CD14-positive monocyte (primary cell): ENCODE data around the gene MDFI. TPM values are rescaled to one million over a fixed set of nuclear protein-coding genes. Genes with fewer than 3 reads are reported as not detected.

Experiments used
- DNase-seq, 3 donors: peaks; one replicate each; pipeline ENCODE4 v3.0.0-alpha.2; 2011 to 2022
- H2AFZ ChIP-seq: 2 replicates; pipeline ENCODE4 v1.6.0; 2012; ENCODE audit warnings: mild to moderate bottlenecking, low read depth, low read length, inconsistent platforms; ENCODE audit not compliant: insufficient read depth, poor library complexity, severe bottlenecking
- H3K27ac ChIP-seq, 2 donors: 1 replicate in 1 of 2; 2 replicates in 1 of 2; pipeline ENCODE4 v1.5.1; 2012 to 2013; ENCODE audit warnings: low read length in 2 of 2, control low read depth in 1 of 2, inconsistent platforms in 1 of 2, low read depth in 1 of 2, mild to moderate bottlenecking in 1 of 2
- H3K27me3 ChIP-seq, 2 donors: one replicate each; pipeline versions ENCODE4 v1.6.0 to v1.6.1; 2011 to 2013; ENCODE audit warnings: low read length in 2 of 2; ENCODE audit not compliant: control insufficient read depth in 2 of 2, insufficient read depth in 2 of 2
- H3K36me3 ChIP-seq, 2 donors: replicated peaks in 1 of 2; 1 replicate in 1 of 2; 2 replicates in 1 of 2; pipeline versions ENCODE4 v1.5.1 to v1.6.1; 2012 to 2013; ENCODE audit warnings: low read length in 2 of 2, control low read depth in 1 of 2, inconsistent platforms in 1 of 2, mild to moderate bottlenecking in 1 of 2; ENCODE audit not compliant: insufficient read depth in 2 of 2, control insufficient read depth in 1 of 2
- H3K4me1 ChIP-seq, 2 donors: 1 replicate in 1 of 2; 2 replicates in 1 of 2; pipeline versions ENCODE4 v1.5.1 to v1.6.1; 2012 to 2013; ENCODE audit warnings: low read length in 2 of 2, control low read depth in 1 of 2, inconsistent platforms in 1 of 2, mild to moderate bottlenecking in 1 of 2, moderate library complexity in 1 of 2; ENCODE audit not compliant: insufficient read depth in 2 of 2, control insufficient read depth in 1 of 2
- H3K4me2 ChIP-seq: replicated peaks from 2 replicates; pipeline ENCODE3; 2012; ENCODE audit warnings: low read length, moderate library complexity, mild to moderate bottlenecking; ENCODE audit not compliant: poor library complexity, severe bottlenecking; ENCODE audit errors: extremely low read depth
- H3K4me3 ChIP-seq, 3 experiments: fragments of 200-600 bp in 1 of 3; sonication (generic) in 1 of 3; replicated peaks in 1 of 3; 1 replicate in 2 of 3; 2 replicates in 1 of 3; pipeline ENCODE4 v1.5.1; 2011 to 2013; ENCODE audit warnings: low read length in 3 of 3, mild to moderate bottlenecking in 3 of 3, control low read depth in 2 of 3, low read depth in 2 of 3, inconsistent platforms in 1 of 3, moderate library complexity in 1 of 3
- H3K79me2 ChIP-seq: 2 replicates; pipeline ENCODE4 v1.6.0; 2012; ENCODE audit warnings: mild to moderate bottlenecking, control low read depth, inconsistent platforms, low read length, moderate library complexity; ENCODE audit not compliant: insufficient read depth
- H3K9ac ChIP-seq: 2 replicates; pipeline ENCODE4 v1.6.0; 2017; ENCODE audit warnings: low read length, mild to moderate bottlenecking; ENCODE audit not compliant: insufficient read depth, poor library complexity, severe bottlenecking
- H3K9me3 ChIP-seq, 2 donors: replicated peaks in 1 of 2; 1 replicate in 1 of 2; 2 replicates in 1 of 2; pipeline versions ENCODE4 v1.5.1 to v1.6.1; 2012 to 2013; ENCODE audit warnings: low read length in 2 of 2, control low read depth in 1 of 2; ENCODE audit not compliant: control insufficient read depth in 1 of 2, insufficient read depth in 1 of 2
- H4K20me1 ChIP-seq: 2 replicates; pipeline ENCODE4 v1.6.0; 2012; ENCODE audit warnings: mild to moderate bottlenecking, low read length, control low read depth, moderate library complexity; ENCODE audit not compliant: insufficient read depth
- H3K27ac Mint-ChIP-seq, 7 donors: one replicate each; pipeline ENCODE4 v1.8.0; 2020; ENCODE audit warnings: mild to moderate bottlenecking in 7 of 7, mixed read lengths in 7 of 7, moderate library complexity in 6 of 7, inconsistent platforms in 2 of 7
- H3K27me3 Mint-ChIP-seq, 3 donors: one replicate each; pipeline ENCODE4 v1.8.0; 2021 to 2022; ENCODE audit warnings: low read depth in 3 of 3, mild to moderate bottlenecking in 3 of 3, mixed read lengths in 3 of 3, moderate library complexity in 3 of 3, inconsistent platforms in 1 of 3
- H3K36me3 Mint-ChIP-seq, 2 donors: one replicate each; pipeline ENCODE4 v1.8.0; 2020; ENCODE audit warnings: mixed read lengths in 2 of 2, inconsistent platforms in 1 of 2, mild to moderate bottlenecking in 1 of 2
- H3K4me1 Mint-ChIP-seq: one replicate; pipeline ENCODE4 v1.8.0; 2020; ENCODE audit warnings: mild to moderate bottlenecking, mixed read lengths
- H3K4me3 Mint-ChIP-seq, 2 donors: one replicate each; pipeline ENCODE4 v1.8.0; 2020; ENCODE audit warnings: mild to moderate bottlenecking in 2 of 2, mixed read lengths in 2 of 2, moderate library complexity in 1 of 2
- H3K9me3 Mint-ChIP-seq, 7 donors: one replicate each; pipeline ENCODE4 v1.8.0; 2020 to 2022; ENCODE audit warnings: mixed read lengths in 7 of 7, mild to moderate bottlenecking in 6 of 7, moderate library complexity in 6 of 7, inconsistent platforms in 2 of 7
- WGBS: methylation state at CpG from one replicate; pipeline ENCODE4 v1.1.5; 2013; ENCODE audit warnings: missing lambda C conversion rate; ENCODE audit not compliant: insufficient coverage; 5-methylcytosine and 5-hydroxymethylcytosine counted together
- intact Hi-C, 2 donors: fragments of 100-400 bp; cut with micrococcal nuclease; formaldehyde crosslinking; loops; one replicate each; pipeline versions ENCODE4 v1.15.0 to v1.15.1; 2023
- polyA plus RNA-seq, 3 donors: library from polyadenylated mRNA; depleted of rRNA in 1 of 3; unstranded in 2 of 3; stranded (reverse) in 1 of 3; fragments of 300-500 nt in 2 of 3; fragments of >200 nt in 1 of 3; fragmentation: Illumina TruSeq in 2 of 3; gene quantifications; 1 replicate in 2 of 3; 2 replicates in 1 of 3; pipeline ENCODE4 v1.2.3, GENCODE V29; 2012 to 2021
- small RNA-seq: library from RNA; depleted of rRNA; stranded (forward); fragments of <200 nt; gene quantifications from one replicate; pipeline ENCODE3, GENCODE V24; 2012; ENCODE audit warnings: low read depth; ENCODE audit not compliant: insufficient read length
- TF ChIP-seq, protein P1 (sequence below): fragments of 200-600 bp; IDR thresholded peaks from one replicate; pipeline ENCODE4 v1.8.0; 2022; ENCODE audit warnings: antibody characterized with exemption, mild to moderate bottlenecking

MDFI gene
- polyA plus RNA-seq, 3 donors, result not detected

DNA sequence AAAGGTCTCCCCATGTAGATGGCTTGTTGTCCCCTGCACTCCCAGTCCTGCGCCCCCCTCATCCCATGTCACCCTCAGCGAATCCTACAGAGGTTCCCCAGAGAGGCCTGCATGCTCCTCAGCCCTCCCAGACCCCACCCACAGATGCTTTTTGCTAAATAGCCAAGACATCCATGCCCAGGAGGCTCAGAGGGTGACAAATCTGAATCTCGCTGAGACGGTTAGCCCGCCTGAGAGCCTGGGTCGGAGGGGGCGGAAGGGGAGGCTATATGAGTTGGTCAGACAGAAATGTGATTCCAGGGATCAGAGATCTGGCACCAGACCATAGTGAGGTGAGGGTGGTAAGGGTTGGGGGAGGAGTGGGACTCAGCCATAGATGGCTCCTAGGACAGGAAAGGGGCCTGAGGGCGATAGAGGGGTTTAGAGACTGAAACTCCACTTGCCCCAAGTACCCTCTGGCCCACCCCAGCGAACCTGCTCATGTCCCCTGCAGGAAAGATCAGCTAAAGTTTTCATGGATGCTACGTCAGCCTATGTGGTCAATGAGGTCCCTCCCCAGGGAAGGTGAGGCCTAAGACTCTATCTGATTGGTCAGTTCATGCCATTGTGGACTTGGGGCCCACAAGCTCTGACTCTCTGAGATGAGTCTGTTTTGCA lies 63.9 kb downstream of the MDFI start:
- peaks cover 0 to 1% (median 0%) of the 10 kb centered on the region in 3 donors for H3K27me3 Mint-ChIP-seq

DNA sequence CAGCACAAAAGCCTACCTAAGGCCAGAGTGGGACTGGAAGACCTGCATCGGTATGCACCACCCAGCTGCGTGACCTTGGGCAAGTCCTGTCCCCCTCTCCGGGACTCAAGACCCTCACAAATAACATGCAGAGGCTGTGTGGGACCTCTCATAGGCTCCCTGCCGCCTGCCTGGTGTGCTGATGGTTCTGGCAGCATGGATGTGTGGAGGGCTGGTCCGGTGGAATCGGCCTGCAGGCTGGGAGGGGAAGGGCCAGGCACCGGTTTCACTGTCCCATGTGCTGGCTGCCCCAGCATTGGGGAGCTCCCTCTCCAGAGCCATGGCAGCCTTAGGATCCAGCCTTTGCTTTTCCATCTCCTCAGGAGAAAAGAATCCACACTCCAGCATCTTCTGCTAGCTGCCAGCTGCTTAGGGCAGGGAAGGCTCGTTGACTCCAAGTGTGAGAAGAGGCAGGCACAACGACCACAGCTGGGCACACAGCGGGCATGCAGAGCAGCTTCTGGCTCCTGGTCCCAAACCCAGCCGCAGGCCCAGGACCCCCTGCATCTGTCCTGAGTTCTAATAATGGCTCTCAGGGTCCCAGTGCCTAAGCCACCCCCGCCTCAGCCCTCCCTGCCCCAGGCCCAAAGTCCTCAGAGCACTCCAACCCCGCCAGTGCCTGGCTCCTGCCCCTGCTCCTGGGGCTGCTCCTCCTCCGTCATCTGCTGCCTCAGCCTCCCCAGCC lies 64.7 kb downstream of the MDFI start:
- intact Hi-C loops, result loop anchor here in 1 of 2 donors (5.0 to 10.0 kb wide), 2 partner anchors 34 to 72 kb away; partner anchors contain the start of genes FRS3 and TFEB
- peaks cover 35 to 41% of the 10 kb centered on the region in 2 donors for H3K4me1 ChIP-seq
- no peak for DNase-seq
- no peak overlapping the region for H3K4me3 ChIP-seq
- Mint-ChIP-seq H3K27me3 (peaks cover 0 to 1% (median 0%) of the 10 kb centered on the region in 3 donors), H3K4me1 (peaks cover 48% of the 10 kb centered on the region), H3K9me3 (no peaks in the 10 kb centered on the region), H3K36me3 (peaks cover 45 to 55% of the 10 kb centered on the region in 2 donors), H3K27ac (peak overlapping the region in 1 of 7 donors; percentile 7), H3K4me3 (no peak overlapping the region)
- peaks cover 82% of the 10 kb centered on the region for H4K20me1 ChIP-seq
- H2AFZ ChIP-seq, result no peak overlapping the region
- no peak overlapping the region for H3K27ac ChIP-seq
- peaks cover 26 to 58% of the 10 kb centered on the region in 2 donors for H3K36me3 ChIP-seq
- TF ChIP-seq, protein P1, sequence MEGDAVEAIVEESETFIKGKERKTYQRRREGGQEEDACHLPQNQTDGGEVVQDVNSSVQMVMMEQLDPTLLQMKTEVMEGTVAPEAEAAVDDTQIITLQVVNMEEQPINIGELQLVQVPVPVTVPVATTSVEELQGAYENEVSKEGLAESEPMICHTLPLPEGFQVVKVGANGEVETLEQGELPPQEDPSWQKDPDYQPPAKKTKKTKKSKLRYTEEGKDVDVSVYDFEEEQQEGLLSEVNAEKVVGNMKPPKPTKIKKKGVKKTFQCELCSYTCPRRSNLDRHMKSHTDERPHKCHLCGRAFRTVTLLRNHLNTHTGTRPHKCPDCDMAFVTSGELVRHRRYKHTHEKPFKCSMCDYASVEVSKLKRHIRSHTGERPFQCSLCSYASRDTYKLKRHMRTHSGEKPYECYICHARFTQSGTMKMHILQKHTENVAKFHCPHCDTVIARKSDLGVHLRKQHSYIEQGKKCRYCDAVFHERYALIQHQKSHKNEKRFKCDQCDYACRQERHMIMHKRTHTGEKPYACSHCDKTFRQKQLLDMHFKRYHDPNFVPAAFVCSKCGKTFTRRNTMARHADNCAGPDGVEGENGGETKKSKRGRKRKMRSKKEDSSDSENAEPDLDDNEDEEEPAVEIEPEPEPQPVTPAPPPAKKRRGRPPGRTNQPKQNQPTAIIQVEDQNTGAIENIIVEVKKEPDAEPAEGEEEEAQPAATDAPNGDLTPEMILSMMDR, result no peak
- no peaks in the 10 kb centered on the region for H3K9me3 ChIP-seq
- no peak overlapping the region for H3K4me2 ChIP-seq
- H3K79me2 ChIP-seq, result peaks cover 66% of the 10 kb centered on the region
- 93% methylated on average over 7 of the region's 14 CpGs for WGBS
- H3K9ac ChIP-seq, result no peak overlapping the region
- no peaks in the 10 kb centered on the region for H3K27me3 ChIP-seq

More for the DNA sequence above, 63.9 kb downstream of the MDFI start:
- H3K27ac ChIP-seq, result no peak overlapping the region
- Mint-ChIP-seq H3K4me1 (peaks cover 40% of the 10 kb centered on the region), H3K36me3 (peaks cover 46 to 55% of the 10 kb centered on the region in 2 donors), H3K27ac (peak overlapping the region in 1 of 7 donors; percentile 25), H3K4me3 (no peak overlapping the region), H3K9me3 (no peaks in the 10 kb centered on the region)
- peaks cover 64% of the 10 kb centered on the region for H3K79me2 ChIP-seq
- no peak for DNase-seq
- H3K9me3 ChIP-seq, result no peaks in the 10 kb centered on the region
- peaks cover 31 to 66% of the 10 kb centered on the region in 2 donors for H3K36me3 ChIP-seq
- H3K4me2 ChIP-seq, result no peak overlapping the region
- no peak overlapping the region for H2AFZ ChIP-seq
- peaks cover 27 to 34% of the 10 kb centered on the region in 2 donors for H3K4me1 ChIP-seq
- intact Hi-C loops, result loop anchor here in 1 of 2 donors (5.0 to 10.0 kb wide), 2 partner anchors 35 to 73 kb away; partner anchors contain the start of genes FRS3 and TFEB
- peaks cover 89% of the 10 kb centered on the region for H4K20me1 ChIP-seq
- 96% methylated on average over 9 of the region's 10 CpGs for WGBS
- H3K9ac ChIP-seq, result no peak overlapping the region
- H3K27me3 ChIP-seq, result no peaks in the 10 kb centered on the region
- TF ChIP-seq, protein P1, result no peak
- no peak overlapping the region for H3K4me3 ChIP-seq

Small RNA genes within 50 kb of the gene (small RNA-seq; reads per million reads assigned to genes)
- gene MIR4641, result not detected

Other genes with a start within 250 kb of the MDFI start
- gene FOXP4, start 92.1 kb upstream of the MDFI start, polyA plus RNA-seq, result 1 to 10 TPM in 1 of 3 donors, under 1 TPM in 2; 0.62 to 7.6 (median 0.65) TPM
- 10 to 100 TPM; 42.6 to 60.0 (median 55.0) TPM for gene TFEB, start 97.1 kb downstream of the MDFI start, polyA plus RNA-seq
- not detected for gene PGC, start 108.9 kb downstream of the MDFI start, polyA plus RNA-seq
- 1 to 10 TPM; 1.3 to 7.0 (median 2.6) TPM for gene FRS3, start 141.4 kb downstream of the MDFI start, polyA plus RNA-seq
- gene PRICKLE4, start 142.3 kb downstream of the MDFI start, polyA plus RNA-seq, result under 1 TPM in 1 of 3 donors, not detected in 2; 0.88 TPM
- gene TOMM6, start 149.2 kb downstream of the MDFI start, polyA plus RNA-seq, result 100 to 1,000 TPM; 271 to 382 (median 343) TPM